NCI-H1048 (cell line): ENCODE measurements around the gene VASN.
"Not testable (repeated sequence)": the region's sequence is repeated elsewhere in the genome, so short reads cannot be mapped to it uniquely, and the experiment has no call there.

Experiments
- DNase-seq: peaks from one replicate; lab custom pipeline; 2025; lab: John Stamatoyannopoulos, UW

Gene VASN

GRCh38 chr16:4385066-4385788 is 13.6 kb downstream of the VASN start:
- no peak for DNase-seq

- no peak for DNase-seq
Measured at GRCh38 chr16:4385789-4386450, 14.3 kb downstream of the VASN start.

GRCh38 chr16:4386451-4386805 is 14.8 kb downstream of the VASN start:
- no peak for DNase-seq

GRCh38 chr16:4386951-4387565 is 15.4 kb downstream of the VASN start:
- no peak for DNase-seq

DNA sequence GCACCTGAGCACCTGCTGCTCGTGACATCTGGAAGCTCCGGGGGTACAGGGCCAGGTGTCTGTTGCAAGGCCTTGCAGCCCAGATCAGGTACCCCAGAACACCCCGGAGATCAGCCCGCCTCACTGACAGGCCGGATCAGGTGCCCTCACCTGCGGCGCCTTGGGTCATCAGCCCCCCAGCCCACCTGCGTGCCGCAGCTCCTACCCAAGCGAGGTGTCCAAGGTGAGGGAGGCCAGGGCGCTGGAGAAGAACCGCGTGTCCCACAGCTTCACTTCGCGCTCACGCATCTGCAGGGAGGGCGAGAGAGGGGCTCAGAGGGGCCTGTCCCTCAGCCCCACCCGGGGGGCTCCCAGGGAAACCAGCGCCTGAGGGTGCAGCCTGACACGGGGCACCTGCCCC is 16.1 kb downstream of the VASN start:
- no peak for DNase-seq

GRCh38 chr16:4388271-4389021 is 16.8 kb downstream of the VASN start:
- DNase-seq, result no peak

GRCh38 chr16:4389051-4389955 is 17.7 kb downstream of the VASN start:
- DNase-seq, result no peak

DNA sequence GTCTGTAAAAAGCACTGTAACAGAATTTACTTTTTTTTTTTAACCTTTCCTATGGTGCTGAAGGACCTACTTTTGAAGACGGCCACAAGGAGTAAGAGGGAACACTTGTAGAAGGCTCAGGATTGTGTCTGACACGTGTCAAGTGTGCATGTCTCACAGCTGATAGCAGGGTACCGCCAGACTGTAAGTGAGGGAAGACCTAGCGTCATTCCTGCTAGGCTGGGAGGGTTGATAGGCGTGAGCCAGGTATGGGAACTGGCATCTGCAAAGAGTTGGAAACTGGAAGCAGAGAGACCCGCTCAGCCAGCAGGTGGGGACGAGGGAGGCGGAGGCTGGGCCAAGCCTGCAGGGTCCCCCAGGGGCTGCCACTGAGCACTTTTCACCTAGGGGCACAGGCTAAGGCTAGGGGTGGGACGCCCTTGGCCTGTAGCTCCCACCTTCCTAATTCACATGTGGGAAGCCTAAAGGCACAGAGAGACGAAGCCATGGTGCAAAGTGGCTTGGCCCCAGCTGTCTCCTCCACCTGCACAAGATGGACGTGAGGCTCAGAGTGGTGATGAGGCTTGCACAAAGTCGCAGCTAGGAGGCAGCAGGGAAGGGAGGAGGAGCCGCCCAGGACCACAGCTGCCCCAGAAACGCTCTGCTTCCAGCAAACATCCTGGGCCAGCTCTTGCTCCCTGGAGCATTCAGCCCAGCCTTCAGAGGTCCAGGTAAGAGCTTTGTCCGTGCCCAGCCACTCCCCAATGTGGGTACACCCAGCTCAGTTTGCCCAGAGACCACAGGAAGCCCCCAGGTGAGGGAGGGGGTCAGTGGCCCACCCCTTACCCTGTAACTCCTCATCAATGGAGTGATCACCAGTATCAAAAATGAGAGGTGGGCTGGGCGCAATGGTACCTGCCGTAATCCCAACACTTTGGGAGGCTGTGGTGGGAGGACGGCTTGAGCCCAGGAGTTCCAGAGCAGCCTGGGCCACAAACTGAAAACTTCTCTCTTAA is 18.9 kb downstream of the VASN start:
- no peak for DNase-seq

GRCh38 chr16:4391631-4392381 is 20.2 kb downstream of the VASN start:
- no peak for DNase-seq

DNA sequence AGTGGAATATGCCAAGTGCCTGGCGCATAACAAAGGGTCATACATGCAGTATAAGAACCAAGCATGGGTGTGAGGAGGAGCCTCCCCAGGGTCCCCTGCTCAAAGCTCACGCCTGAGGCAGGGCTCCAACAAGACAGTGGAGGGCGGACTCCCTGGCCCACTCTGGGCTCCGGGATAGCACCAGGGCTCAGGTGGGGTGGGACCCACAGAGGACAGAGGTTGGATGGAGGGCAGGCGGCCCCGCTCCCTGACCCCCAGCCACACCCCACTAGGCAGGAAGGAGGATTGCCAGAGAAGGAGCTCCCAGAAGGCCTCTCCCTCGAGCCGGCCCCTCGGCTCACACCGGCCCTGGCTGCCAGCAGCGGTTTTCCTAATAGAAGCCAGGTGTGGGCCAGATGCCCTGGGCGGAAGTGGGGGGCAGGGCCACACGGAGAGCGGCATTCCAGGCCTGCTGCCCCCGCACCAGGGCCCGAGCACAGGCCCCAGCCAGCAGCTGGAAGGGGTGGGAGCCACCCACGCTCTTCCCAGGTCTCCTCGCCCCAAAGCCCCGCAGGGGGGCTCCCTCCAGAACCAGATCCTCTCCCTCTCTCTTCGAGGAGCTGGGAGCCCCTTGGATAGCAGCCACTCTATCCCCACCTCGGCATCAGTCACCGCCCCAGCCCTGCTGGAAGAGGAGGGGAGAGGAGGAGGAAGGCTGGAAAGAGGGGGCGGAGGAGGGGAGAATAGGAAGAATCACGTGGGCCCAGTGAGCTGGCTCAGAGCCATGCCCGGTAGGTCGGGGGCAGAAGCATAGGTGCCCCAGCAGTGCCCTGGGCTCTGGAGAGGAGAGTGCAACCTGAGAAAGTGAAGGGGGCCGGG is 21.0 kb downstream of the VASN start:
- no peak for DNase-seq

- DNase-seq, result no peak
Measured at GRCh38 chr16:4393240-4393600, 21.6 kb downstream of the VASN start.

DNA sequence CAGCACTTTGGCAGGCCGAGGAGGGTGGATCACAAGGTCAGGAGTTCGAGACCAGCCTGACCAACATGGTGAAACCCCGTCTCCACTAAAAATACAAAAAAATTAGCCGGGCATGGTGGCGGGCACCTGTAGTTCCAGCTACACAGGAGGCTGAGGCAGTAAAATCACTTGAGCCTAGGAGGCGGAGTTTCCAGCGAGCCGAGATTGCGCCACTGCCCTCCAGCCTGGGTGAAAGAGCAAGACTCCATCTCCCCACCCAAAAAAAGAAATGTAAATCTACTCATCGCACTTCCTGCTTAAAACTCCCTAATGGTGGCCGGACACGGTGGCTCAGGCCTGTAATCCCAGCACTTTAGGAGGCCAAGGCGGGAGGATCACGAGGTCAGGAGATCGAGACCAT is 22.2 kb downstream of the VASN start:
- DNase-seq, result not testable (repeated sequence)

GRCh38 chr16:4395055-4395726 is 23.5 kb downstream of the VASN start:
- DNase-seq, result no peak

DNA sequence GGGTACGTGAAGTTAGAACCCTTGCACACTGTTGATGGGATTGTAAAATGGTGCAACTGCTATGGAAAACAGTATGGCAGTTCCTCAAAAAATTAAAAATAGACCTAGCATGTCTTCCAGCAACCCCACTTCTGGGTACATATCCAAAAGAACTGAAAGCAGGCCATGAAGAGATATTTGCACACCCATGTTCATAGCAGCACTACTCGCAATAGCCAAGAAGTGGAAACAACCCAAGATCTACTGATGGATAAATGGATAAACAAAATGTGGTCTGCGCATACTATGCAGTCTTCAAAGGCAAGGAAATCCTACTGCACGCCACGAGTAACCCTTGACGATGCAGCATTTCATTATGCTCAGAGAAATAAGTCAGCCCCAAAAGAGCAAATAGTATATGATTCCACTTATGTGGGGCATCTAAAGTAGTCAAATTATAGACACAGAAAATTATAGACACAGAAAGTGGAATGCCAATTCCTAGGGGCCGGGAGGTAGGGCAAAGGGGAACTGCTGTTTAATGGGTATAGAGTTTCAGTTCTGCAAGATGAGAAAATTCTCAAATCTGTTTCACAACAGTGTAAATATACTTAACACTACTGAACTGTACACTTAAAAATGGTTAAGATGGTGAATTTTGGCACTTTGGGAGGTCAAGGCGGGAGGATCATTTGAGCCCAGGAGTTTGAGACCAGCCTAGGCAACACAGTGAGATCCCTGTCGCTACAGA is 27.5 kb downstream of the VASN start:
- no peak for DNase-seq

DNA sequence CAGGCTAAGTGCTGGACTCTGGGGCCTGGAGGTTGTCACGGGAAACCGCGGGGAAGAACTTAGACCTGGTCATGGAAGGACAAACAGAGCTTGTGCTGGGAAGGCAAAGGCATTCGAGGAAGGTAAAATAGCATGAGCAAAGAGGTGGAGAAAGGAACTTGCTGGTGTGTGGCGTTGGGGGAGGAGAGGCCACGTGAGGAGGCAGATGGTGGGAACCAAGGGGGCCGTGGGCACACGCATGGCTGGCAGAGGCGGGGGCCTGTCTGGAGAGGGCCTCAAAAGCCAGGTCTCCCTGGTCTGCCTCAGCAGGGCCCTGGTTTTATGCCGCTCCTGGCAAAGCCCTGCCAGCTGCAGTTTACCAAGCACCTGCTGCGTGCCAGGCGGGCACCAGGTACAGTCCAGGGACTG is 29.4 kb downstream of the VASN start:
- DNase-seq, result no peak

DNA sequence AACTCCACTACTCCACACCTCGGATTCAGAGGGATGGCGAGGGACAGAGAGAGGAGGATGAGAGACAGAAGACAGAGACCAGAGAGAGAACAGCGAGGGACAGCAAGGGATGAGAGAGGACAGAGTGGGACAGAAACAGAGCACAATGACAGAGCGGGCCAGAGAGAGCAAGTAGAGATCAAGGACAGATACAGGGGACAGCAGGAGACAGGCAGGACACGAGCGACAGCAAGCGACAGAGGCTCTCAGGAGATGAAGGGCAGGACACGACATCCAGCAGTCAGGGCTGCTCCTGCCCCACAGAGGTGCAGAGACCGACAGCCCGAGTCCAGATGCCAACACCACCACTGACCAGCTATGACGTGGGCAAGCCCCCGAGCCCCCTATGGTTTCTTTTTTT is 29.9 kb downstream of the VASN start:
- no peak for DNase-seq

DNA sequence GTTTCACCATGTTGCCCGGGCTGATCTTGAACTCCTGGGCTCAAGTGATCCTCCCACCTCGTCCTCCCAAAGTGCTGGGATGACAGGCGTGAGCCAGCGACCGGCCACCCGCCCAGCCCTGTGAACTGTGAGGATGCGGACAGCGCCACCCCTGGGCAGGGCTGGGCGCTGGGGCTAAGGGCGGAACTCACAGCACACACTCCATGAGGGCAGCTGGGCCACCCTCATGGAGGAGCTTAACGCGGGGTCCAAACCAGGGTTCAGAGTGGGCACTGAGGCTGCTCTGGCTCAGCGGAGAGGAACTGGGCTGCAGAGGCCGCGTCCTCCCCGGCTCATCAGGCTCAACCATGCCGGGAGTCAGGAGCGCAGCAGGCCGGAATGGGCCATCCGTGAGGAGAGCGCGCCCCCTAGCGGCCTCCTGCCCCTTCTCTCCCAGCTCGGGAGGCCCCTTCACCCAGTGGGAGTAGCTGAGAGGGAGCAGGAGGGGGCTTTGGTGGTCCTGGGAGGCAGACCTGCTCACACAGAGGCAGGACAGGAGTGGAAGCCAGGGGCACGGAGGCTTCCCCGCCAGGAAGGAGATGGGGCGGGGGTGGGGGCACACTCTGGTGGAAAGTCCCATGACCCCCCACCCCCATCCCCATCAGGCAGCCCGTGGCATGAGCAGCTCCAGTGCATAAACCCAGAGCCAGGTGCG is 30.9 kb downstream of the VASN start:
- no peak for DNase-seq
